Type B pancreatic cell (in vitro differentiated cells): ENCODE data around the gene DOLK. TPM values are rescaled to one million over a fixed set of nuclear protein-coding genes. Genes with fewer than 3 reads are reported as not detected.

Source experiments
- DNase-seq: peaks from one replicate; pipeline ENCODE4 v3.0.0; 2021; ENCODE audit warnings: mixed read lengths; ENCODE audit not compliant: unreplicated experiment; ENCODE audit errors: extremely low spot score
- H3K27ac Mint-ChIP-seq: 2 replicates; pipeline ENCODE4 v1.8.0; 2021; ENCODE audit warnings: mild to moderate bottlenecking, mixed read lengths
- H3K27me3 Mint-ChIP-seq: 2 replicates; pipeline ENCODE4 v1.8.0; 2021; ENCODE audit warnings: mixed read lengths
- H3K36me3 Mint-ChIP-seq: 2 replicates; pipeline ENCODE4 v1.8.0; 2021; ENCODE audit warnings: mixed read lengths
- H3K4me1 Mint-ChIP-seq: one replicate; pipeline ENCODE4 v1.8.0; 2021; ENCODE audit warnings: mixed read lengths; ENCODE audit not compliant: unreplicated experiment
- H3K4me3 Mint-ChIP-seq: 2 replicates; pipeline ENCODE4 v1.8.0; 2021; ENCODE audit warnings: mild to moderate bottlenecking, mixed read lengths
- H3K9me3 Mint-ChIP-seq: 2 replicates; pipeline ENCODE4 v1.8.0; 2021; ENCODE audit warnings: mixed read lengths
- total RNA-seq: library from RNA; stranded (reverse); gene quantifications from 2 replicates; pipeline ENCODE4 v1.2.1, GENCODE V29; 2021; ENCODE audit warnings: low replicate concordance
- TF ChIP-seq, protein P1 (sequence below): fragments of 200-600 bp; sonication (generic); conservative IDR thresholded peaks from 2 replicates; pipeline ENCODE4 v1.5.0; 2021; ENCODE audit warnings: antibody characterized with exemption, mild to moderate bottlenecking

Gene DOLK
- total RNA-seq, 1 donor from 2014 or later = 21.6 TPM

GRCh38 chr9:128940271-128940921 is 7.0 kb downstream of the DOLK start:
- TF ChIP-seq, protein P1, sequence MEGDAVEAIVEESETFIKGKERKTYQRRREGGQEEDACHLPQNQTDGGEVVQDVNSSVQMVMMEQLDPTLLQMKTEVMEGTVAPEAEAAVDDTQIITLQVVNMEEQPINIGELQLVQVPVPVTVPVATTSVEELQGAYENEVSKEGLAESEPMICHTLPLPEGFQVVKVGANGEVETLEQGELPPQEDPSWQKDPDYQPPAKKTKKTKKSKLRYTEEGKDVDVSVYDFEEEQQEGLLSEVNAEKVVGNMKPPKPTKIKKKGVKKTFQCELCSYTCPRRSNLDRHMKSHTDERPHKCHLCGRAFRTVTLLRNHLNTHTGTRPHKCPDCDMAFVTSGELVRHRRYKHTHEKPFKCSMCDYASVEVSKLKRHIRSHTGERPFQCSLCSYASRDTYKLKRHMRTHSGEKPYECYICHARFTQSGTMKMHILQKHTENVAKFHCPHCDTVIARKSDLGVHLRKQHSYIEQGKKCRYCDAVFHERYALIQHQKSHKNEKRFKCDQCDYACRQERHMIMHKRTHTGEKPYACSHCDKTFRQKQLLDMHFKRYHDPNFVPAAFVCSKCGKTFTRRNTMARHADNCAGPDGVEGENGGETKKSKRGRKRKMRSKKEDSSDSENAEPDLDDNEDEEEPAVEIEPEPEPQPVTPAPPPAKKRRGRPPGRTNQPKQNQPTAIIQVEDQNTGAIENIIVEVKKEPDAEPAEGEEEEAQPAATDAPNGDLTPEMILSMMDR = no peak
- Mint-ChIP-seq H3K9me3 (no peaks in the 10 kb centered on the region), H3K27ac (no peak overlapping the region), H3K4me1 (peaks cover 6% of the 10 kb centered on the region), H3K36me3 (no peaks in the 10 kb centered on the region), H3K27me3 (no peaks in the 10 kb centered on the region), H3K4me3 (no peak overlapping the region)
- DNase-seq = no peak

- no peaks in the 10 kb centered on the region for H3K9me3 Mint-ChIP-seq
- TF ChIP-seq, protein P1 = no peak
- no peaks in the 10 kb centered on the region for H3K36me3 Mint-ChIP-seq
- H3K4me1 Mint-ChIP-seq = peaks cover 6% of the 10 kb centered on the region
- H3K27ac Mint-ChIP-seq = no peak overlapping the region
- no peaks in the 10 kb centered on the region for H3K27me3 Mint-ChIP-seq
- no peak for DNase-seq
- H3K4me3 Mint-ChIP-seq = no peak overlapping the region
These were observed 9.9 kb downstream of the DOLK start for GRCh38 chr9:128937310-128938165.

DNA sequence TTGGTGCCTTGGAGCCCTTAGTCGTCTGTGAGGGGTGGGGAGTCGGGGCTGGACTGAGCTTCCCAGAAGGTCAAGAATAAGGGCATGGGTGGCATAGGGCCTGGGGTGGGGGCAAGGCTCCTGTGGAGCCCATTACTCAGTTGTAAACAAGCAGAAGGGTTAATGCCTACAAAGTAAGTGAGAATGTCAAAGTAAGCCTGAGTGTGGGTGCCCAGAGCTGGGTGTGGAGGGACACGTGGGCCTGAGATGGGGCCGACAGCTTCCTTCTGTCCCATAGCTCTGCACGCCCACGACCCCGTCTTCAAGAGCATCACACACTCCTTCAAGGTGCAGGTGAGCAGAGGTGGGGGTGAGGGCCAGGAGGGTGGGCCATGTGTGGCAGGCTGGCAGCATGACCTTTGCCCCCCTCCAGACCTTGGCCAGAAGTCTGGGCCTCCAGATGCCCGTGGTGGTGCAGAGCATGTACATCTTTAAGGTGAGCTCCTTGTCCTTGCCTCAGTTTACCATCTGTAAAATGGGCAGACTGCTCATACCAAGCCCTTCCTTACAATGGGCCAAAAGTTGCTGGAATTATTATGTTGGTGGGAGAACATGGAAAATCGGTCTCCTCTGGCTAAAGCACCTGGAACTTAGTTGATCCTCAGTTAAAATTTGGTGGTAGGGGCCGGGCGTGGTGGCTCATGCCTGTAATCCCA is 11.1 kb downstream of the DOLK start:
- H3K4me3 Mint-ChIP-seq = no peak overlapping the region
- H3K9me3 Mint-ChIP-seq = no peaks in the 10 kb centered on the region
- no peak overlapping the region for H3K27ac Mint-ChIP-seq
- H3K4me1 Mint-ChIP-seq = peaks cover 6% of the 10 kb centered on the region
- no peaks in the 10 kb centered on the region for H3K36me3 Mint-ChIP-seq
- DNase-seq = no peak
- H3K27me3 Mint-ChIP-seq = no peaks in the 10 kb centered on the region
- TF ChIP-seq, protein P1 = no peak

- TF ChIP-seq, protein P1 = no peak
- no peak overlapping the region for H3K27ac Mint-ChIP-seq
- H3K4me1 Mint-ChIP-seq = no peaks in the 10 kb centered on the region
- H3K4me3 Mint-ChIP-seq = no peak overlapping the region
- H3K27me3 Mint-ChIP-seq = no peaks in the 10 kb centered on the region
- no peaks in the 10 kb centered on the region for H3K36me3 Mint-ChIP-seq
- H3K9me3 Mint-ChIP-seq = no peaks in the 10 kb centered on the region
- no peak for DNase-seq
These were observed 13.7 kb downstream of the DOLK start for GRCh38 chr9:128933731-128934130.

GRCh38 chr9:128929560-128929959 is 17.8 kb downstream of the DOLK start:
- H3K27ac Mint-ChIP-seq = no peak overlapping the region
- TF ChIP-seq, protein P1 = no peak
- H3K27me3 Mint-ChIP-seq = no peaks in the 10 kb centered on the region
- no peaks in the 10 kb centered on the region for H3K36me3 Mint-ChIP-seq
- H3K4me3 Mint-ChIP-seq = no peak overlapping the region
- peaks cover 6% of the 10 kb centered on the region for H3K4me1 Mint-ChIP-seq
- DNase-seq = no peak
- no peaks in the 10 kb centered on the region for H3K9me3 Mint-ChIP-seq
